ENCODE results near the gene SVIL.

SVIL gene

GRCh38 chr10:29663718-29664117, 28.9 kb upstream of the SVIL start:
- no peak overlapping the region for H3K4me3 ChIP-seq (ENCODE audit: low read depth, low read length)
- TF ChIP-seq, protein P1, sequence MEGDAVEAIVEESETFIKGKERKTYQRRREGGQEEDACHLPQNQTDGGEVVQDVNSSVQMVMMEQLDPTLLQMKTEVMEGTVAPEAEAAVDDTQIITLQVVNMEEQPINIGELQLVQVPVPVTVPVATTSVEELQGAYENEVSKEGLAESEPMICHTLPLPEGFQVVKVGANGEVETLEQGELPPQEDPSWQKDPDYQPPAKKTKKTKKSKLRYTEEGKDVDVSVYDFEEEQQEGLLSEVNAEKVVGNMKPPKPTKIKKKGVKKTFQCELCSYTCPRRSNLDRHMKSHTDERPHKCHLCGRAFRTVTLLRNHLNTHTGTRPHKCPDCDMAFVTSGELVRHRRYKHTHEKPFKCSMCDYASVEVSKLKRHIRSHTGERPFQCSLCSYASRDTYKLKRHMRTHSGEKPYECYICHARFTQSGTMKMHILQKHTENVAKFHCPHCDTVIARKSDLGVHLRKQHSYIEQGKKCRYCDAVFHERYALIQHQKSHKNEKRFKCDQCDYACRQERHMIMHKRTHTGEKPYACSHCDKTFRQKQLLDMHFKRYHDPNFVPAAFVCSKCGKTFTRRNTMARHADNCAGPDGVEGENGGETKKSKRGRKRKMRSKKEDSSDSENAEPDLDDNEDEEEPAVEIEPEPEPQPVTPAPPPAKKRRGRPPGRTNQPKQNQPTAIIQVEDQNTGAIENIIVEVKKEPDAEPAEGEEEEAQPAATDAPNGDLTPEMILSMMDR (IDR thresholded peaks at IDR 0.05; ENCODE audit: insufficient read depth, low read length, missing control alignments) = no peak
- CTCF ChIA-PET = no interaction called here
- DNase-seq (ENCODE audit: low read depth, low spot score) = no peak
- POLR2A ChIA-PET = no interaction called here

GRCh38 chr10:29658984-29659965, 24.5 kb upstream of the SVIL start:
- ChIA-PET CTCF (interaction anchor here (1.5 kb wide), 1 partner anchor 12 kb away, joined by 3 read pairs; no protein-coding TSS in a partner anchor), POLR2A (interaction anchor here (0.6 to 2.3 kb wide), 4 partner anchors 10 to 236 kb away, joined by 3 to 9 read pairs (median 4); no protein-coding TSS in a partner anchor)
- no peak overlapping the region for H3K4me3 ChIP-seq (ENCODE audit: low read depth, low read length)
- DNase-seq (ENCODE audit: low read depth, low spot score) = peak; percentile 99
- TF ChIP-seq, protein P1 (IDR thresholded peaks at IDR 0.05; ENCODE audit: insufficient read depth, low read length, missing control alignments) = peak; percentile 30

DNA sequence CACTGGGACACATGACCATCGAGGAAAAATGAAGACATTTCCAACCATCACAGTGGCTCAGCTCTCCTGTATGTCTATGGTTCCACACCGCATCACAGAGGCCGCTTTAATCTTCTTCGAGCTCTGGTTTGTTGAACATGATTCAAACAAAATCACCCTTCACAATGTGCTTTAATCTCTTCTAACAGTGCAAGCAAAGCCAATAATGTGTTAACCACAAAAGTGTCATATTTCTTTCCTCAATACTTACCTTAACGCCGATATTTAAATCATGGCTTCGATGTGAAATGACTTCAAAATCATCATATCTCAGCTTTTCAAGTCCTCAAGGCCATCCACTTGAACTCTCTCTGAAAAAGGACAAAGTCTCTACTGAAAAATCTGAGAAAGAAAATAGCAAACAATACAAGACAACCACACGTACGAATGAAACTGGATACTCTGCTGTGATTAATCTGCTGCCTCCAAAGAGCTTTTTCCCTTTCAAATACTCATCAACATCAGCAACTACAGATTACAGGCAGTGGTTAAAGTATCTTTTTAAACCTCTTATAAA, 23.0 kb upstream of the SVIL start:
- ChIA-PET POLR2A (interaction anchor here (0.6 to 2.3 kb wide), 2 partner anchors 9 to 10 kb away, joined by 3 to 9 read pairs; no protein-coding TSS in a partner anchor), CTCF (interaction anchor here (0.6 to 1.9 kb wide), 8 partner anchors 8 to 67 kb away, joined by 3 to 4 read pairs (median 3); no protein-coding TSS in a partner anchor)
- DNase-seq (ENCODE audit: low read depth, low spot score) = no peak
- H3K4me3 ChIP-seq (ENCODE audit: low read depth, low read length) = no peak overlapping the region
- TF ChIP-seq, protein P1 (IDR thresholded peaks at IDR 0.05; ENCODE audit: insufficient read depth, low read length, missing control alignments) = no peak

DNA sequence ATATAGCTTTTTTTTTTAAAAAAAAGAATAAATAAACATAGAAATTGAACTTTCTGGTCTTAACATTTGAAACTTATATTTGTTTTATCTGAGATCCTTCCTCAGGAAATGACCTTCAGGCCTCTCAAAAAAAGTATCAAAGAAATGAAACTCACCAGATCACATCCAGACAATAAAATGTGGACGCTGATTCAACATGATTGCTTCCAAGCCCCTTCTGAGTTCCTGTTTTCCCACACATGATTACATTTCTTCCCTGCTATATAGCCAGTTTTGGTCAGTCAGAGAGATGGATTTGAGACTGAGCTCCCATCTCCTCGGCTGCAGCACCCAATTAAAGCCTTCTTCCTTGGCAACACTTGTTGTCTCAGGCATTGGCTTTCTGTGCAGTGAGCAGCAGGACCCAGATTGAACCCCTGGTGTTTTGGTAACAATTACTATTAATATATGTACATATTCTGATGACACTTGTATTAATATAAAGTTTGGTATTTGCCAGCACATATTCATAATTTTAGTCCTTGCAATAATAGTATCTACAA, 21.8 kb upstream of the SVIL start:
- ChIA-PET POLR2A (no interaction called here), CTCF (interaction anchor here (0.6 to 1.9 kb wide), 3 partner anchors 12 to 68 kb away, joined by 3 to 4 read pairs (median 3); no protein-coding TSS in a partner anchor)
- TF ChIP-seq, protein P1 (IDR thresholded peaks at IDR 0.05; ENCODE audit: insufficient read depth, low read length, missing control alignments) = no peak
- no peak for DNase-seq (ENCODE audit: low read depth, low spot score)
- H3K4me3 ChIP-seq (ENCODE audit: low read depth, low read length) = no peak overlapping the region

DNA sequence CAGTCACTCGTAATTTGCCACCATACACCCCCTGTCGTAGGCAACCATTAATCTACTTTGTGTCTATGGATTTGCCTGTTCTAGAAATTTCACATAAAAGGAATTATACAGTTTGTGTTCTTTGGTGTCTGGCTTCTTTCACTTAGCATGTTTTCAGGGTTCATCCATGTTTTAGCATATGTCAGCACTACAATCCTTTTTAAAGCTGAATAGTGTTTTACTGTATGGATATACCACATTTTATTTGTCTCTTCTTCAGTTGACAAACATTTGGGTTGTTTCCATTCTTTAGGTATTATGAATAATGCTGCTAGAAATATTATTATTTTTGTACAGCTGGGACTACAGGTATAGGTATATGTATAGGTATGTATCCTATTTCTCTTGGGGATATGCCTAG, 17.4 kb upstream of the SVIL start:
- CTCF ChIA-PET = no interaction called here
- no peak for DNase-seq (ENCODE audit: low read depth, low spot score)
- no peak overlapping the region for H3K4me3 ChIP-seq (ENCODE audit: low read depth, low read length)
- TF ChIP-seq, protein P1 (IDR thresholded peaks at IDR 0.05; ENCODE audit: insufficient read depth, low read length, missing control alignments) = no peak
- POLR2A ChIA-PET = no interaction called here

GRCh38 chr10:29651767-29652166, 17.0 kb upstream of the SVIL start:
- POLR2A ChIA-PET = no interaction called here
- DNase-seq (ENCODE audit: low read depth, low spot score) = no peak
- TF ChIP-seq, protein P1 (IDR thresholded peaks at IDR 0.05; ENCODE audit: insufficient read depth, low read length, missing control alignments) = no peak
- H3K4me3 ChIP-seq (ENCODE audit: low read depth, low read length) = no peak overlapping the region
- CTCF ChIA-PET = no interaction called here

Measured in AG04449 (cell line).